ENCODE results near the gene TMEM139. TPM values are rescaled to one million over a fixed set of nuclear protein-coding genes. Genes with fewer than 3 reads are reported as not detected.

The TMEM139 gene
- total RNA-seq, 1 donor from 2014 or later = 0.75 TPM

Other genes starting within 250 kb of the TMEM139 start
- not detected in 2 replicates for gene OR6V1, start 232.6 kb upstream of the TMEM139 start, total RNA-seq
- not detected in 2 replicates for gene PIP, start 152.9 kb upstream of the TMEM139 start, total RNA-seq
- not detected in 2 replicates for gene TAS2R39, start 101.5 kb upstream of the TMEM139 start, total RNA-seq
- not detected in 2 replicates for gene TAS2R40, start 62.9 kb upstream of the TMEM139 start, total RNA-seq
- gene GSTK1, start 21.5 kb upstream of the TMEM139 start, total RNA-seq = 166 and 168 TPM in 2 replicates
- 116 and 122 TPM in 2 replicates for gene CASP2, start 3.4 kb downstream of the TMEM139 start, total RNA-seq
- not detected in 2 replicates for gene CLCN1, start 31.2 kb downstream of the TMEM139 start, total RNA-seq
- 1.3 and 2.0 TPM in 2 replicates for gene FAM131B, start 77.8 kb downstream of the TMEM139 start, total RNA-seq
- gene ZYX, start 96.4 kb downstream of the TMEM139 start, total RNA-seq = 114 and 115 TPM in 2 replicates
- 0.07 and 0.34 TPM in 2 replicates for gene EPHA1, start 123.9 kb downstream of the TMEM139 start, total RNA-seq
- not detected in 2 replicates for gene TAS2R60, start 158.5 kb downstream of the TMEM139 start, total RNA-seq
- gene TAS2R41, start 192.9 kb downstream of the TMEM139 start, total RNA-seq = not detected in 2 replicates

Measured in activated T-helper 2 cell treated with anti-CD3 and anti-CD28 coated beads, Interferon-gamma antibody, Interleukin-2, Interleukin-4, amounts not matched to agents 10 μg/mL and 5 μg/mL and 100 μg/mL, durations not matched to agents 14 hours and 24 hours and 36 hours (primary cell).